ENCODE measurements around the gene KDM4F. TPM values are rescaled to one million over a fixed set of nuclear protein-coding genes. Genes with fewer than 3 reads are reported as not detected.

The KDM4F gene
- total and polyA plus RNA-seq, 2 of the 8 experiments (the other 6 are each of a cell fraction or from before 2014, with no cell fraction given) = not detected

GRCh38 chr11:95081412-95081811 is 32.2 kb downstream of the KDM4F start:
- 73% methylated on average over 4 of the region's 4 CpGs; no CpG with 5 or more reads in 1 of the 2 experiments for WGBS, 2 experiments (ENCODE audit: extremely low coverage in 1 of 2, insufficient coverage in 1 of 2, insufficient read length in 1 of 2, insufficient replicate concordance in 2 of 2, low coverage in 1 of 2, low lambda C conversion rate in 2 of 2, missing lambda C conversion rate in 1 of 2)
- H3K27ac ChIP-seq (ENCODE audit: low read depth, low read length) = no peak overlapping the region
- CTCF ChIA-PET (ENCODE audit: partially characterized antibody) = interaction anchor here (0.9 to 9.4 kb wide), 6 partner anchors 11 to 75 kb away, joined by 3 to 84 read pairs (median 6); partner anchors contain the start of genes ENDOD1, KDM4F and SRSF8

More at GRCh38 chr11:95081412-95081811, 32.2 kb downstream of the KDM4F start:
- no peak overlapping the region for H3K23ac ChIP-seq (ENCODE audit: insufficient read length)
- H2BK5ac ChIP-seq (ENCODE audit: low read depth, low read length) = no peak overlapping the region
- no peak for TF ChIP-seq GTF2F1 (IDR thresholded peaks at IDR 0.05; ENCODE audit: borderline replicate concordance, low read depth, low read length)
- TF ChIP-seq MAFK (IDR thresholded peaks at IDR 0.05; ENCODE audit: low read depth, low read length) = no peak
- no peak for TF ChIP-seq CTCF (IDR thresholded peaks at IDR 0.05; ENCODE audit: control extremely low read depth in 1 of 3, insufficient read depth in 1 of 3, low read depth in 1 of 3, low read length in 3 of 3)
- no peak for TF ChIP-seq USF2 (IDR thresholded peaks at IDR 0.05; ENCODE audit: low read length)
- DNase-seq (ENCODE audit: low read depth in 1 of 2, low spot score in 2 of 2) (no peak), FAIRE-seq (no peak)
- H2BK20ac ChIP-seq (ENCODE audit: low read length) = peak overlapping the region; percentile 53; the same call in 1 of the 2 replicates
- H3K4me3 ChIP-seq (ENCODE audit: extremely low read depth in 1 of 4, insufficient read depth in 2 of 4, low read depth in 3 of 4, low read length in 4 of 4) = no peak overlapping the region
- H3K14ac ChIP-seq (ENCODE audit: insufficient read length) = no peak overlapping the region
- no peaks in the 10 kb centered on the region for H3K79me1 ChIP-seq (ENCODE audit: low read depth, low read length)
- peak overlapping the region; percentile 71; the same call in 1 of the 2 replicates for H2AFZ ChIP-seq (ENCODE audit: low read length)
- no peaks in the 10 kb centered on the region for H3K27me3 ChIP-seq (replicated peaks in 1 of 4; ENCODE audit: control insufficient read depth in 3 of 4, extremely low read depth in 1 of 4, insufficient read depth in 3 of 4, low read length in 3 of 4)
- no peaks in the 10 kb centered on the region for H3K36me3 ChIP-seq (ENCODE audit: control insufficient read depth in 2 of 4, insufficient read depth in 4 of 4, low read length in 3 of 4)
- no peak overlapping the region for H4K5ac ChIP-seq (ENCODE audit: insufficient read length, low read depth, low read length)
- H2BK12ac ChIP-seq (ENCODE audit: low read depth, low read length) = peak overlapping the region; percentile 35; the same call in 1 of the 2 replicates
- no peak overlapping the region for H2BK15ac ChIP-seq (ENCODE audit: low read length)
- no peak overlapping the region; a peak in 1 of 4 replicates for H3K4me2 ChIP-seq (ENCODE audit: insufficient read depth in 1 of 2, low read depth in 2 of 2, low read length in 2 of 2)
- no peak overlapping the region for H2BK120ac ChIP-seq (replicated peaks; ENCODE audit: low read depth, low read length)
- H3K9me3 ChIP-seq (ENCODE audit: insufficient read depth in 2 of 2, low read depth in 1 of 2, low read length in 1 of 2) = no peaks in the 10 kb centered on the region
- H3K56ac ChIP-seq (replicated peaks; ENCODE audit: insufficient read length, low read depth, low read length) = no peak overlapping the region
- H4K20me1 ChIP-seq (replicated peaks in 1 of 2; ENCODE audit: control insufficient read depth in 1 of 2, insufficient read depth in 2 of 2, low read length in 2 of 2) = no peaks in the 10 kb centered on the region
- H4K91ac ChIP-seq (replicated peaks; ENCODE audit: insufficient read length, low read length) = no peak overlapping the region
- H3K79me2 ChIP-seq (ENCODE audit: control insufficient read depth in 1 of 2, insufficient read depth in 2 of 2, low read length in 2 of 2) = no peaks in the 10 kb centered on the region
- H3K23me2 ChIP-seq (ENCODE audit: low read depth, low read length) = no peaks in the 10 kb centered on the region
- no peak overlapping the region for H4K8ac ChIP-seq (ENCODE audit: extremely low read depth, insufficient read depth, low read length)
- H3K9ac ChIP-seq (replicated peaks in 1 of 4; ENCODE audit: extremely low read depth in 1 of 4, low read depth in 3 of 4, low read length in 3 of 4) = no peak overlapping the region
- POLR2A ChIA-PET (ENCODE audit: partially characterized antibody) = interaction anchor here (1.0 to 3.9 kb wide), 3 partner anchors 12 to 69 kb away, joined by 3 to 19 read pairs (median 3); partner anchors contain the start of gene SRSF8
- no peak overlapping the region for H2AK5ac ChIP-seq (ENCODE audit: low read depth, low read length)
- peaks cover 0 to 2% (median 0%) of the 10 kb centered on the region in 4 experiments; a peak in 1 of 7 replicates for H3K4me1 ChIP-seq (replicated peaks in 1 of 4; ENCODE audit: control insufficient read depth in 3 of 4, insufficient read depth in 4 of 4, low read length in 3 of 4)
- peak overlapping the region; percentile 67; the same call in 1 of the 2 replicates for H3K18ac ChIP-seq (ENCODE audit: extremely low read depth, low read length)
- no peak overlapping the region for H3K4ac ChIP-seq (replicated peaks; ENCODE audit: insufficient read length, low read depth, low read length)
